A673 (cell line): ENCODE measurements around the gene MSH3.

Experiments
- EZH2 ChIP-seq: fragments of 200-600 bp; sonication (generic); IDR thresholded peaks from 2 replicates; pipeline ENCODE4 v1.6.1; 2017; ENCODE audit warnings: borderline replicate concordance, low read depth, mild to moderate bottlenecking, mixed read lengths, antibody characterized with exemption, low read length; ENCODE audit not compliant: poor library complexity, severe bottlenecking
- TF ChIP-seq, protein P1 (sequence below): fragments of 300-800, 200-600 bp; sonication (generic); conservative IDR thresholded peaks from 2 replicates; pipeline ENCODE4 v1.5.1; 2017; ENCODE audit warnings: low read depth, mild to moderate bottlenecking, antibody characterized with exemption, low read length, moderate library complexity, mixed read lengths

DNA sequence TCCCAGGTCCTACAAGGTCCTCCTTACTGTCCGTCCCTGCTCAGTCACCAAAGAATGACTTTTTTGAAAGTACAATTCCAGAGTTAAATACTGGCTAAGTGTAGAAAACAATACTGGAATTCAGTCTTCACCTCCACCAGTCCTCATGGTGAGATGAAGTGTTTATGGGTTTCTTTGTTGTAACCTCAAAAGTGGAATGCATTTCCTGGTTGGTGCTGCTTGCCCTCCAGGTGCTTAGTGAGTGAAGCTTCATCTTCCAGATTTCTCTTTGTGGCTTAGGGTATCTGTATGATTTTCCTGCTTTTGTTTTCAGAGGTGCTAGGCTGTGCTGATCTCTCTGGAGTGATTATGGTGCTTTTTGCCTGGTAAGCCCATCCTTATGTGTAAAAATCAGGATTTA, 49.8 kb downstream of the MSH3 start:
- TF ChIP-seq, protein P1, sequence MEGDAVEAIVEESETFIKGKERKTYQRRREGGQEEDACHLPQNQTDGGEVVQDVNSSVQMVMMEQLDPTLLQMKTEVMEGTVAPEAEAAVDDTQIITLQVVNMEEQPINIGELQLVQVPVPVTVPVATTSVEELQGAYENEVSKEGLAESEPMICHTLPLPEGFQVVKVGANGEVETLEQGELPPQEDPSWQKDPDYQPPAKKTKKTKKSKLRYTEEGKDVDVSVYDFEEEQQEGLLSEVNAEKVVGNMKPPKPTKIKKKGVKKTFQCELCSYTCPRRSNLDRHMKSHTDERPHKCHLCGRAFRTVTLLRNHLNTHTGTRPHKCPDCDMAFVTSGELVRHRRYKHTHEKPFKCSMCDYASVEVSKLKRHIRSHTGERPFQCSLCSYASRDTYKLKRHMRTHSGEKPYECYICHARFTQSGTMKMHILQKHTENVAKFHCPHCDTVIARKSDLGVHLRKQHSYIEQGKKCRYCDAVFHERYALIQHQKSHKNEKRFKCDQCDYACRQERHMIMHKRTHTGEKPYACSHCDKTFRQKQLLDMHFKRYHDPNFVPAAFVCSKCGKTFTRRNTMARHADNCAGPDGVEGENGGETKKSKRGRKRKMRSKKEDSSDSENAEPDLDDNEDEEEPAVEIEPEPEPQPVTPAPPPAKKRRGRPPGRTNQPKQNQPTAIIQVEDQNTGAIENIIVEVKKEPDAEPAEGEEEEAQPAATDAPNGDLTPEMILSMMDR = no peak
- no peak for TF ChIP-seq EZH2
